Mesendoderm (in vitro differentiated cells): ENCODE results near the gene UTP15.

Experiments used
- DNase-seq: peaks from one replicate; pipeline ENCODE4 v3.0.0; 2013
- H2AK5ac ChIP-seq: 2 replicates; pipeline ENCODE4 v1.6.1; 2013; ENCODE audit warnings: low read length, inconsistent platforms
- H2BK120ac ChIP-seq: 2 replicates; pipeline ENCODE4 v1.6.1; 2013; ENCODE audit warnings: low read depth, mild to moderate bottlenecking, low read length, moderate library complexity, mixed read lengths
- H2BK15ac ChIP-seq: replicated peaks from 2 replicates; pipeline ENCODE4 v1.6.1; 2013; ENCODE audit warnings: low read depth, mild to moderate bottlenecking, moderate library complexity
- H2BK5ac ChIP-seq: 2 replicates; pipeline ENCODE4 v1.6.1; 2013; ENCODE audit warnings: low read length, inconsistent platforms
- H3K18ac ChIP-seq: 2 replicates; pipeline ENCODE4 v1.6.1; 2013; ENCODE audit warnings: mild to moderate bottlenecking, low read length, mixed read lengths
- H3K23ac ChIP-seq: one replicate; pipeline ENCODE4 v1.6.1; 2013; ENCODE audit warnings: low read length
- H3K27ac ChIP-seq: 2 replicates; pipeline ENCODE4 v1.5.1; 2013; ENCODE audit warnings: low read depth, mild to moderate bottlenecking, inconsistent platforms, low read length, moderate library complexity
- H3K27me3 ChIP-seq: 2 replicates; pipeline ENCODE4 v1.6.1; 2013; ENCODE audit warnings: low read length, control low read depth, mild to moderate bottlenecking, inconsistent platforms; ENCODE audit not compliant: insufficient read depth, poor library complexity
- H3K36me3 ChIP-seq: 2 replicates; pipeline ENCODE4 v1.6.1; 2013; ENCODE audit warnings: low read length, inconsistent platforms; ENCODE audit not compliant: control insufficient read depth, insufficient read depth
- H3K4ac ChIP-seq: one replicate; pipeline ENCODE4 v1.6.1; 2013; ENCODE audit warnings: low read depth, mild to moderate bottlenecking, low read length, moderate library complexity
- H3K4me1 ChIP-seq: 2 replicates; pipeline ENCODE4 v1.6.1; 2013; ENCODE audit warnings: low read depth, low read length, inconsistent platforms; ENCODE audit not compliant: control insufficient read depth
- H3K4me2 ChIP-seq: 2 replicates; pipeline ENCODE4 v1.6.1; 2013; ENCODE audit warnings: low read length
- H3K4me3 ChIP-seq: 2 replicates; pipeline ENCODE4 v1.5.1; 2013; ENCODE audit warnings: mild to moderate bottlenecking, low read length
- H3K56ac ChIP-seq: one replicate; pipeline ENCODE4 v1.6.1; 2013; ENCODE audit warnings: low read length
- H3K79me1 ChIP-seq: 2 replicates; pipeline ENCODE4 v1.6.1; 2013; ENCODE audit warnings: low read length, inconsistent platforms
- H3K79me2 ChIP-seq: 2 replicates; pipeline ENCODE4 v1.6.1; 2013; ENCODE audit warnings: mild to moderate bottlenecking, low read length; ENCODE audit not compliant: control insufficient read depth, insufficient read depth
- H3K9ac ChIP-seq: 2 replicates; pipeline ENCODE4 v1.6.1; 2013; ENCODE audit warnings: low read length, inconsistent platforms
- H4K5ac ChIP-seq: one replicate; pipeline ENCODE4 v1.6.1; 2013; ENCODE audit warnings: low read length
- H4K8ac ChIP-seq: one replicate; pipeline ENCODE4 v1.6.1; 2013; ENCODE audit warnings: low read depth, mild to moderate bottlenecking, control low read depth, low read length, moderate library complexity

The UTP15 gene

GRCh38 chr5:73631500-73631899 is 66.0 kb downstream of the UTP15 start:
- Histone ChIP-seq H3K27ac (no peak overlapping the region), H3K9ac (no peak overlapping the region), H2AK5ac (no peak overlapping the region), H3K4me2 (no peak overlapping the region), H3K18ac (no peak overlapping the region), H4K8ac (no peak overlapping the region), H3K23ac (no peak overlapping the region), H3K4me1 (no peaks in the 10 kb centered on the region), H3K79me1 (no peaks in the 10 kb centered on the region), H2BK5ac (no peak overlapping the region), H3K4me3 (no peak overlapping the region), H3K4ac (no peak overlapping the region), H3K56ac (no peak overlapping the region), H3K27me3 (peaks cover 20% of the 10 kb centered on the region), H3K36me3 (no peaks in the 10 kb centered on the region), H2BK120ac (no peak overlapping the region), H3K79me2 (no peaks in the 10 kb centered on the region), H4K5ac (no peak overlapping the region), H2BK15ac (no peak overlapping the region)
- no peak for DNase-seq
